SH-SY5Y (cell line): ENCODE data around the gene HMGA1.

ENCODE experiments used
- GATA2 ChIP-seq: IDR thresholded peaks from 2 replicates; pipeline ENCODE4 v1.6.1; 2011; ENCODE audit warnings: mild to moderate bottlenecking, low read depth, low read length
- GATA3 ChIP-seq: IDR thresholded peaks from 2 replicates; pipeline ENCODE4 v1.6.1; 2011; ENCODE audit warnings: low read depth, mild to moderate bottlenecking, low read length, moderate library complexity

DNA sequence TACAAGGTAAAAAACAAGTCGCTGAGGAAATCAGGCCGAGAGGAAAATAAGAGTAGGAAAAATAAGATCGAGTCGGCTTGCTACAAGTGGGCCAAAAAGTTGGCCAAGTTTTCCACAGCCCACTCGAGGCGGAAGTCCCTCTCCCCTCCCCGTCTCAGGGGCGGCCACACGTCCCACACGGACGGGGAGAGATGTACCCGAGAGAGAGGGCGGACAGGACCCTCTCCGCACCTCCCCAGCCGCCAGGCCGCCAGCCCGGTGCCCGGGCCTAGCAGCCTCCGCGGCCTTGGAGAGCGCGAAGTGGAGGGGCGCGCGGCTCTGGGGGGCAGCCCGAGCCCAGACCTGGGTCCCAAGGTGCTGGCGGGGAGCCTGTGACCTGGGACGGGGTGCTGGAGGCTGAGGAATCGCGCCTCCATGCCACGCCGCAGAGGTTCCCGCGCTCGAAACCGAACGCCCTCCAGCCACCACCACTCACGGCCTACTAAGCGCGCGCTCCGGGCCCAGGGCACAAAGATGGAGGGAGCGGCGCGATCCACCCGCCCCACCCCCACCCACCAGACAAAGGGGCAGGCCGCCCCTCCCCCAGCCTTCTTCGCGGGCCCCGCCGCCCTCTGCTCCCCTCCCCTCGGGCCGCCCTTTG is 1.9 kb upstream of the HMGA1 start:
- TF ChIP-seq GATA2 (no peak), GATA3 (no peak)
